Left ventricle myocardium inferior (tissue), 1 donor: ENCODE data around the gene MCF2L2. TPM values are rescaled to one million over a fixed set of nuclear protein-coding genes. Genes with fewer than 3 reads are reported as not detected.

Experiments
- DNase-seq: peaks from one replicate; pipeline ENCODE4 v3.0.0-alpha.2; 2020
- H3K27ac ChIP-seq: fragments of 200-600 bp; replicated peaks from 2 replicates; pipeline ENCODE4 v1.8.0; 2021
- H3K27me3 ChIP-seq: fragments of 200-600 bp; 2 replicates; pipeline ENCODE4 v1.8.0; 2021; ENCODE audit warnings: low read depth
- H3K36me3 ChIP-seq: fragments of 200-600 bp; 2 replicates; pipeline ENCODE4 v1.8.0; 2021
- H3K4me1 ChIP-seq: fragments of 200-600 bp; 2 replicates; pipeline ENCODE4 v1.8.0; 2021
- H3K4me3 ChIP-seq: fragments of 200-600 bp; 2 replicates; pipeline ENCODE4 v1.8.0; 2021; ENCODE audit warnings: mild to moderate bottlenecking, moderate library complexity
- H3K9me3 ChIP-seq: fragments of 200-600 bp; replicated peaks from 2 replicates; pipeline ENCODE4 v1.8.0; 2021
- intact Hi-C: fragments of 100-400 bp; cut with micrococcal nuclease; formaldehyde crosslinking; loops from one replicate; pipeline ENCODE4 v1.11.0; 2022
- total RNA-seq: library from RNA; stranded (reverse); fragmentation: NEBNext Ultra II Directional; extraction: Animal tissue kit (Norgen Biotek cat#: 25700); gene quantifications from one replicate; pipeline ENCODE4 v1.2.1, GENCODE V29; 2021
- TF ChIP-seq, protein P1 (sequence below): fragments of 200-600 bp; IDR thresholded peaks from 2 replicates; pipeline ENCODE4 v1.8.0; 2021; ENCODE audit warnings: antibody characterized with exemption, mild to moderate bottlenecking, borderline replicate concordance
- donor health status: DM: no; HTN: yes; CAD: no; lungs with severe emphysema.

MCF2L2 gene
- total RNA-seq, 1 donor from 2014 or later = 0.91 TPM

GRCh38 chr3:183317886-183318865 lies 110.2 kb downstream of the MCF2L2 start:
- Histone ChIP-seq H3K27ac (no peak overlapping the region), H3K9me3 (no peaks in the 10 kb centered on the region), H3K36me3 (no peaks in the 10 kb centered on the region), H3K4me1 (no peaks in the 10 kb centered on the region), H3K27me3 (no peaks in the 10 kb centered on the region), H3K4me3 (no peak overlapping the region)
- TF ChIP-seq, protein P1, sequence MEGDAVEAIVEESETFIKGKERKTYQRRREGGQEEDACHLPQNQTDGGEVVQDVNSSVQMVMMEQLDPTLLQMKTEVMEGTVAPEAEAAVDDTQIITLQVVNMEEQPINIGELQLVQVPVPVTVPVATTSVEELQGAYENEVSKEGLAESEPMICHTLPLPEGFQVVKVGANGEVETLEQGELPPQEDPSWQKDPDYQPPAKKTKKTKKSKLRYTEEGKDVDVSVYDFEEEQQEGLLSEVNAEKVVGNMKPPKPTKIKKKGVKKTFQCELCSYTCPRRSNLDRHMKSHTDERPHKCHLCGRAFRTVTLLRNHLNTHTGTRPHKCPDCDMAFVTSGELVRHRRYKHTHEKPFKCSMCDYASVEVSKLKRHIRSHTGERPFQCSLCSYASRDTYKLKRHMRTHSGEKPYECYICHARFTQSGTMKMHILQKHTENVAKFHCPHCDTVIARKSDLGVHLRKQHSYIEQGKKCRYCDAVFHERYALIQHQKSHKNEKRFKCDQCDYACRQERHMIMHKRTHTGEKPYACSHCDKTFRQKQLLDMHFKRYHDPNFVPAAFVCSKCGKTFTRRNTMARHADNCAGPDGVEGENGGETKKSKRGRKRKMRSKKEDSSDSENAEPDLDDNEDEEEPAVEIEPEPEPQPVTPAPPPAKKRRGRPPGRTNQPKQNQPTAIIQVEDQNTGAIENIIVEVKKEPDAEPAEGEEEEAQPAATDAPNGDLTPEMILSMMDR = no peak
- DNase-seq = no peak
- intact Hi-C loops = no loop called here

- H3K27me3 ChIP-seq = no peaks in the 10 kb centered on the region
- TF ChIP-seq, protein P1 = no peak
- H3K9me3 ChIP-seq = no peaks in the 10 kb centered on the region
- intact Hi-C loops = no loop called here
- H3K4me1 ChIP-seq = no peaks in the 10 kb centered on the region
- DNase-seq = no peak
- H3K36me3 ChIP-seq = no peaks in the 10 kb centered on the region
- H3K27ac ChIP-seq = no peak overlapping the region
- no peak overlapping the region for H3K4me3 ChIP-seq
These were observed 111.1 kb downstream of the MCF2L2 start for GRCh38 chr3:183317271-183317670.

DNA sequence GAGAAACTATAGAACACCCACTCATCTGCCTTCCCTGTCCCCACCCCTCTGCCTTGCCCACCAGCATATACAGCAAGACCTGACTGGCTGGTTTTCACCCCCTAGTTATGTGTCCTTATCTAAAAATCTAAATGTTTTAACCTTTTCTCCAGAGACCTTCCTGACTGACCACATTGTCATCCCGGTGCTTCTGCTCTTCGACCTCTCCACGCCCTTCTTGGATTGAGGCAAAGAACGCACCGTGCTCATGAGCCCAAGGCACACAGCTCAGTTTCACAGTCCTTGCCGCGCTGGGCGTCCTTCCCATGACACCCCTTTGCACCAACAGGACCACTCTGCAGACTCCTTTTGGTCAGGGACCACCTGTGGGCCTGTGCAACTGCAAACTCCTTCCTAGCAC lies 112.7 kb downstream of the MCF2L2 start:
- no peak overlapping the region for H3K27ac ChIP-seq
- no peak overlapping the region for H3K4me3 ChIP-seq
- no peaks in the 10 kb centered on the region for H3K9me3 ChIP-seq
- intact Hi-C loops = no loop called here
- no peaks in the 10 kb centered on the region for H3K27me3 ChIP-seq
- no peak for DNase-seq
- no peaks in the 10 kb centered on the region for H3K36me3 ChIP-seq
- no peaks in the 10 kb centered on the region for H3K4me1 ChIP-seq
- TF ChIP-seq, protein P1 = no peak

GRCh38 chr3:183313764-183314163 lies 114.7 kb downstream of the MCF2L2 start:
- TF ChIP-seq, protein P1 = no peak
- Histone ChIP-seq H3K36me3 (no peaks in the 10 kb centered on the region), H3K27me3 (no peaks in the 10 kb centered on the region), H3K4me1 (peaks cover 10% of the 10 kb centered on the region), H3K27ac (no peak overlapping the region), H3K9me3 (no peaks in the 10 kb centered on the region), H3K4me3 (no peak overlapping the region)
- DNase-seq = no peak
- intact Hi-C loops = no loop called here

DNA sequence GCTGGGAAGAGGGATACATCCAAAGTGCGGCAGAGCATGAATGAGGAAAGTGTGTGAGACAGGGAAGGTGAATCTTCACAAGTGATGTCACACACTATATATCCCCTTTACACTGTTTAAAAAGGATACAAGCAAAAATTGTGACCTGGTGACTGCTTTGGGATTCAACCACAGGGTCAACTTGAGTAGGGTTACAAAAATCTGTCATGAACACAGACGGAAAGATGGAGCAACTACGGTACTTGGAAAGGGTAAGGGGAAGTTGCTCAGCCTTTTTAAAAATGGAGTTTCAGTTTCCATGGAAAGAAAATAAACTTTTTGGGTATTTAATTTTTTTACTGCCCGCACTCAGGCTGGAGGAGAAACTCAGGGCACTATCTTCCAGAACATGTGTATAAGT lies 115.1 kb downstream of the MCF2L2 start:
- H3K4me1 ChIP-seq = peaks cover 14% of the 10 kb centered on the region
- no peak overlapping the region for H3K27ac ChIP-seq
- no peak for DNase-seq
- H3K36me3 ChIP-seq = no peaks in the 10 kb centered on the region
- no peak overlapping the region for H3K4me3 ChIP-seq
- TF ChIP-seq, protein P1 = no peak
- intact Hi-C loops = no loop called here
- no peaks in the 10 kb centered on the region for H3K27me3 ChIP-seq
- H3K9me3 ChIP-seq = no peaks in the 10 kb centered on the region
